Measurements from ENCODE around the gene MRPS31.

Gene MRPS31

GRCh38 chr13:40770934-40771618 lies at the start of gene MRPS31:
Gene MRPS31 (minus strand): TSS chr13:40771190. CDS start chr13:40771136, 54 bp downstream.
- DNase-seq: peak; percentile 95

- no peak for DNase-seq
These were observed 48.9 kb upstream of the MRPS31 start for GRCh38 chr13:40819797-40820315.

DNA sequence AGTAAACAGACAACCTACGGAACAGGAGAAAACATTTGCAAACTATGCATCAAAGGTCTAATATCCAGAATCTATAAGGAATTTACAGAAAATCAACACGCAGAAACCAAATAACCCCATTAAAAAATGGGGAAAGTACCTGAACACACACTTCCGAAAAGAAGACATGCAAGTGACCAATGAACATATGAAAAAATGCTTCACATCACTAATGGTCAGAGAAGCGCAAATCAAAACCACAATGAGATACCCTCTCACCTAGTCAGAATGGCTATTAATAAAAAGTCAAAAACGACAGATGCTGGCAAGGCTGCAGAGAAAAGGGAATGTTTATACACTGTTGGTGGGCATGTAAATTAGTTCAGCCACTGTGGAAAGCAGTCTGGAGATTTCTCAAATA lies 47.9 kb upstream of the MRPS31 start:
- no peak for DNase-seq

GRCh38 chr13:40814803-40815202 lies 43.8 kb upstream of the MRPS31 start:
- DNase-seq: no peak

GRCh38 chr13:40813667-40814454 lies 42.9 kb upstream of the MRPS31 start:
- DNase-seq: peak; percentile 38

- DNase-seq: no peak
These were observed 41.9 kb upstream of the MRPS31 start for GRCh38 chr13:40812724-40813445.

DNA sequence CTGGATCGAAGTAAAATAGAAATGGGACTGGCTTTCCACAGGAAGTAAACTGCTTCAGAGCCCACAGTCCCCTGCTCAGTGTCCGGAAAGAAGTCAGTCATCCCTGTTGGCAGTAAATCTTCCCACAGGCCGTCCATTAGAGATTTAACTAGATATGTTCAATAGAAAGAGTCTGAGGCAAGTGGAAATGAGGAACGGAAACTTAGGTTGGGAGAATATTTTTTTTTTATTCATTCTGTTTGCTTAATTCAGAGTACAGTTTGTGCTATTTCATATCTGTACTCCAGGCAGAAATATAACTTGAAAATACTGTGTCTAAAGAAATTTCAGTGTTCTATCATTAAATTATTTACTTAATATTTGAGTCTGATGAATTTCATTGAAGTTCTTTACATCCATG lies 41.1 kb upstream of the MRPS31 start:
- DNase-seq: no peak

DNA sequence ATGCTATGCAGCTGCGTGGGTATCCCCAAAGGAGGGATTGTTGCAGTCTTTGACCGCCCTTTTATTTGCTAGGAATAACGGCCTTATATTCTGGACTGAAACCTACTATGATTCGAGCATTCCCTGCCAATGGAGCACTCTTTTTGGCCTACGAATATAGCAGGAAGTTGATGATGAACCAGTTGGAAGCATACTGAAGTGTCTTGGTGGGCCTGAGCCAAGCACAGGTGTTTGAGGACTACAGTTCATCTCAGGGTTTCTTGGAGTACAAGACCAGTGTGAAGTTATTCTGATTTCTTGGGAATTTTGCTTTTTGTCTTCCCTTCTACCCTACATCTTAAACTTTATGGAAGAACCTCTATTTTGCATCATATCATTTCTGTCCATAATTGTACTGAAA lies 38.5 kb upstream of the MRPS31 start:
- DNase-seq: no peak

GRCh38 chr13:40806241-40806640 lies 35.3 kb upstream of the MRPS31 start:
- no peak for DNase-seq

DNA sequence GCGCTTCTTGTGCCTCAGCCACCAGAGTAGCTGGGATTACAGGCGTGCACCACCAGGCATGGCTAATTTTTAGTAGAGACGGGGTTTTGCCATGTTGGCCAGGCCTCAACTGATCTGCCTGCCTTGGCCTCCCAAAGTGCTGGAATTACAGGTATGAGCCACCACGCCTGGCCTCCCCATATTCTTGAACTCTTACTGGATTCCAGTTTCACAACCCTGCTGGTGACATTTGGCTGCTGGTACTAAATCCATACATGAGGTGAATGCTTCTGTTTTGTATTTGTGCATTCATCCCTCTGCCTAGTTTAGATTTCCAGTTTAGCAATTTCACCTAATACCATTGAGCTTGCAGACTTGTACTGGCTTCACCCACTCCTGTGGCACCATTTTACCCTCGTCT lies 32.3 kb upstream of the MRPS31 start:
- no peak for DNase-seq

DNA sequence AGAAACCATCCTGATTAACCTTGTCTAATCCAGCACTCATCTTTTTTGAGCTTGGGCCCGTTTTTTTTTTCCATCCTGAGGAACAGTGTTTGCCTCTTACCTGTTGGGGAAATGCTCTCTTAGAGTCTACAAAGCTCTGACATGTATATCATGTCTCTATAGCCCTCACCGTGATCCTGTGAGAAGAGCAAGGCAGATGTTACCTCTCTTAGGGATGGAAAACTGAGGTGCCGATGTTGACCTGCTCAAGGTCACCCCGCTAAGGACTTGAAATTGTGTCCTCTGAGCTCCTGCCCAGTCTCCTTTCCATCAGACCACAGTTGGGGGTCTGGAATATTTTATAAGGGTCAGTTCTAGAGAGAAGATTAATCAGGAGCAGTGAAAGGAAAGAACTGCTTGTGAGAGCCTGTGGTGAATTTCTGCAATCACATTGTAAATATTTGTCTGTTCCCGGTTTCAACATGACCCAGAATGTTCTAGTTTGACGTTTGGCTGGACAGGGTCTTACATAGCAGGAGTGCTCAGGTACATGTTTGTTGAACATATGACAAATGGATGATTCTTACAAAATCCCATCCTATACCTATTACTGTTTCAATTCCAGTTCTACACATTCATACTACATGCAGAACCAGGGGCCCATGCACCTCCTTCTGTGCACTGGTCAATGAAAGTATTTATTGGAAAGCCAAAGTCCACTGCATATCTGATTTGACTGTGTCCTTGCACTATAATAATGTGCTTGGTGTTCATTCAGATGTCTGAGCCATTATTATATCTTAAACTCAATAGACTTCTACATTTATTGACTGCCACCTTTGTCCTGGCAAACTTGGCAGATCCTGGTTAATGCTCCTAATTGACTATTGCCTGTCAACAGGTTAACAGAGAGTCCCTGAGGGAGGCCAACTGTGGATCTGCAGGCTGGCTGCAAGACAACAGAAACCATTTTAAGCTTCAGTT lies 30.5 kb upstream of the MRPS31 start:
- no peak for DNase-seq

DNA sequence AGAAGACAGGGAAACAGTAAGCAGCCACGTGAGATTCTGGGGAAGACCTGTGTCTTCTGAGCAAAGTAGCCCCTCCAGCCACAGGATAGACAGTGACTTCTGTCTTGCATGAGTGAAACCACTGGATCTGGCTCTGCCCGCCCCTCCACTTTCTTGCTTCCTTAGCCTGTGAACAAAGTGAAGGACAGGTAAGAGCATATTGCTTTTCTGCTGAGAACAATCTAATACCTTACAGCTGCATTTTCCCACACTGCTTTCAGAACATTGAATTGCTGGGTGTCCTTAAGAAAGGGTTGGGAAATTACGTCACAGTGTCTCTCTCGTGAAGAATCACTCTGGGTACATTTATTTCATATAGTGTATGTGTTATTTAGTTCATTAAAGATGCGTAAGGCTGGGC lies 29.6 kb upstream of the MRPS31 start:
- DNase-seq: no peak

GRCh38 chr13:40799508-40799907 lies 28.5 kb upstream of the MRPS31 start:
- DNase-seq: no peak

- DNase-seq: peak; percentile 36
These were observed 27.4 kb upstream of the MRPS31 start for GRCh38 chr13:40798380-40798779.

GRCh38 chr13:40796649-40797048 lies 25.7 kb upstream of the MRPS31 start:
- no peak for DNase-seq

- DNase-seq: no peak
These were observed 23.7 kb upstream of the MRPS31 start for GRCh38 chr13:40794414-40795368.

GRCh38 chr13:40793339-40793738 lies 22.3 kb upstream of the MRPS31 start:
- no peak for DNase-seq

DNA sequence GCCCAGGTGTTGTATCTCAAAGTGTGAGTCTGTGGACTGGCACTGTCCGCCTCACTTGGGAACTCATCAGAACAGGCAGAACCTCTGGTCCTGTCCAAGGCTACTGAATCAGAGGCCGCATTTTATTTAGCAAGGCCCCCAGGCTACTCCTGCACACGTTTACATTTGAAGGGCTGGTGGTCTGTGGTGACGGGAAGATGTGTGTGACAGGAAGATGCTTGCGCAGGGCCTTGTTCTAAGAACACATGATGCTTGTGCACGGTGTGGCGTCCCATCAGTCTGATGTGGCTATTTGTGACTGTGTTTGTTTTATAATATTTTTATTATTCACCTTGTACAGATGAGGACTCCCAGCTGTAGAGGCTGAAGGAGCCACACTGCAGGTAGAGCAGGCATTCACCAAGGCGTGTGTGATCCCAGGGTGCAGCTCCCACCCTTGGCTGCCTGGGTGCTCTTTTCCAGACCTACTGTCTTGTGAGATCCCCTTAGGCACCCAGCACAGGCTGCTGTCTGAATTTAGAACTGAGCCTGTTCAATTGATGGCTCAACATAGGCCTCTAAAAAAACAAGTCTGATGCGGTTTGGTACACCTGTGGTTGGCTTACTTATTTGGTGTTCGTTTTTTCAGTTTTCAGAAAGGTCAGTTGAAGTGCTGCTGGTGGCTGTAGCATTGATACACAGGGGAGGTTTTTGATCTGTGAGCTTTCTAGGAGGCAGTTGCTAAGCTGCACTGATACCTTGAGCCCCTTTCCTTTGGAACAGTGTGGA lies 21.5 kb upstream of the MRPS31 start:
- DNase-seq: no peak

GRCh38 chr13:40790154-40790616 lies 19.2 kb upstream of the MRPS31 start:
- DNase-seq: no peak
